Pancreas (tissue), 10 donors: ENCODE results near the gene SDCBP2. TPM values are rescaled to one million over a fixed set of nuclear protein-coding genes. Genes with fewer than 3 reads are reported as not detected.

ENCODE experiments used
- ATAC-seq, 4 donors: fragments of 200-7000 bp; cut with Tn5 transposase; one replicate each; pipeline versions ENCODE4 v1.8.0 to v1.9.1; 2020; ENCODE audit warnings: mild to moderate bottlenecking in 4 of 4, moderate library complexity in 4 of 4
- DNase-seq, 6 donors: peaks; one replicate each; pipeline ENCODE4 v3.0.0-alpha.2; 2020
- FAIRE-seq: peaks from 2 replicates; lab custom pipeline; 2012; peaks lifted over from hg19 to GRCh38; lab: Jason Lieb, UNC
- H3K27ac ChIP-seq, 4 donors: fragments of 200-600 bp; sonication (generic); 1 replicate in 3 of 4; 2 replicates in 1 of 4; pipeline versions ENCODE4 v1.5.0 to v1.8.0; 2020
- H3K27me3 ChIP-seq, 4 donors: fragments of 200-600 bp; one replicate each; pipeline ENCODE4 v1.8.0; 2021
- H3K36me3 ChIP-seq, 3 donors: fragments of 200-600 bp; sonication (generic) in 1 of 3; one replicate each; pipeline versions ENCODE4 v1.5.0 to v1.8.0; 2020 to 2021
- H3K4me1 ChIP-seq, 3 donors: fragments of 200-600 bp; one replicate each; pipeline ENCODE4 v1.8.0; 2021
- H3K4me3 ChIP-seq, 4 donors: fragments of 200-600 bp; sonication (generic) in 2 of 4; one replicate each; pipeline versions ENCODE4 v1.5.0 to v1.8.0; 2020 to 2021
- H3K9me3 ChIP-seq, 4 donors: fragments of 200-600 bp; one replicate each; pipeline ENCODE4 v1.8.0; 2021
- CTCF ChIP-seq, 4 donors: fragments of 200-600 bp; sonication (generic) in 3 of 4; IDR thresholded peaks; one replicate each; pipeline versions ENCODE4 v1.5.0 to v1.8.0; 2021; ENCODE audit warnings: antibody characterized with exemption in 4 of 4
- WGBS, 2 donors: extraction: QIAGEN DNeasy Blood & Tissue Kit; methylation state at CpG; one replicate each; pipeline ENCODE4 v1.1.7; 2013; 5-methylcytosine and 5-hydroxymethylcytosine counted together
- intact Hi-C, 3 donors: fragments of 100-400 bp; cut with DNase I; formaldehyde crosslinking; loops; one replicate each; pipeline versions ENCODE4 v1.11.1 to v1.14.2; 2022
- polyA plus RNA-seq, 2 donors: library from polyadenylated mRNA; stranded (reverse); fragments of 200-250 nt; gene quantifications; one replicate each; pipeline ENCODE4 v1.2.3, GENCODE V29; 2013
- total RNA-seq, 6 donors: library from RNA; stranded (reverse); fragmentation: NEBNext Ultra II Directional in 4 of 6; extraction: Animal tissue kit (Norgen Biotek cat#: 25700) in 4 of 6; gene quantifications; one replicate each; pipeline versions ENCODE4 v1.2.1 to v1.2.4, GENCODE V29; 2021 to 2023
- donor health status: healthy with polysubstance abuse.
- donor health status: DM: no; HTN: no; CAD: no; lungs with moderate emphysema.
- donor health status: DM: no; HTN: no; CAD: no.
- donor health status: control.
- donor health status: control.
- donor health status: Bipolar disorder and iron deficiency.
- donor health status: DM: yes; HTN: yes; CAD: no.
- donor health status: DM: no; HTN: no; CAD: no.
- donor health status: DM: no; HTN: no; CAD: no.
- donor health status: DM: yes; HTN: yes; CAD: no.

SDCBP2 gene
- total and polyA plus RNA-seq, 8 donors: 4.7 to 23.8 (median 12.0) TPM

GRCh38 chr20:1322511-1323245 is 6.3 kb downstream of the SDCBP2 start:
- H3K27me3 ChIP-seq: no peaks in the 10 kb centered on the region
- H3K36me3 ChIP-seq: no peaks in the 10 kb centered on the region
- H3K27ac ChIP-seq: peak overlapping the region in 2 of 4 donors; percentile 17 to 19
- intact Hi-C loops: no loop called here
- no peaks in the 10 kb centered on the region for H3K9me3 ChIP-seq
- DNase-seq (no peak), FAIRE-seq (no peak), ATAC-seq (no peak)
- no peak overlapping the region for H3K4me3 ChIP-seq
- 84% methylated on average over 11 of the region's 11 CpGs for WGBS, 2 donors
- no peak for TF ChIP-seq CTCF (IDR thresholded peaks at IDR 0.05)
- H3K4me1 ChIP-seq: peaks cover 12 to 16% (median 14%) of the 10 kb centered on the region in 3 donors

GRCh38 chr20:1321654-1321939 is 7.3 kb downstream of the SDCBP2 start:
- no peak for TF ChIP-seq CTCF (IDR thresholded peaks at IDR 0.05)
- intact Hi-C loops: no loop called here
- DNase-seq (no peak), ATAC-seq (no peak), FAIRE-seq (no peak)
- H3K4me1 ChIP-seq: peaks cover 7 to 8% (median 7%) of the 10 kb centered on the region in 3 donors
- H3K27me3 ChIP-seq: no peaks in the 10 kb centered on the region
- 12 to 25% methylated on average over 4 of the region's 4 CpGs for WGBS, 2 donors
- H3K36me3 ChIP-seq: no peaks in the 10 kb centered on the region
- H3K27ac ChIP-seq: no peak overlapping the region
- H3K4me3 ChIP-seq: no peak overlapping the region
- H3K9me3 ChIP-seq: no peaks in the 10 kb centered on the region

GRCh38 chr20:1320902-1321653 is 7.9 kb downstream of the SDCBP2 start:
- Histone ChIP-seq H3K27me3 (no peaks in the 10 kb centered on the region), H3K36me3 (no peaks in the 10 kb centered on the region), H3K27ac (no peak overlapping the region), H3K4me3 (no peak overlapping the region), H3K9me3 (no peaks in the 10 kb centered on the region), H3K4me1 (peaks cover 2% of the 10 kb centered on the region in 3 donors)
- FAIRE-seq (no peak), ATAC-seq (no peak), DNase-seq (no peak)
- 77 to 80% methylated on average over 17 of the region's 17 CpGs for WGBS, 2 donors
- intact Hi-C loops: no loop called here
- no peak for TF ChIP-seq CTCF (IDR thresholded peaks at IDR 0.05)

GRCh38 chr20:1320016-1320415 is 8.9 kb downstream of the SDCBP2 start:
- intact Hi-C loops: no loop called here
- no peak for DNase-seq
- no peaks in the 10 kb centered on the region for H3K36me3 ChIP-seq
- no peaks in the 10 kb centered on the region for H3K27me3 ChIP-seq
- no peaks in the 10 kb centered on the region for H3K4me1 ChIP-seq
- no peak overlapping the region for H3K4me3 ChIP-seq
- TF ChIP-seq CTCF (IDR thresholded peaks at IDR 0.05): no peak
- no peak overlapping the region for H3K27ac ChIP-seq
- no peak for ATAC-seq
- FAIRE-seq: no peak
- 90 to 96% methylated on average over 6 of the region's 6 CpGs for WGBS, 2 donors
- no peaks in the 10 kb centered on the region for H3K9me3 ChIP-seq

GRCh38 chr20:1319462-1319861 is 9.5 kb downstream of the SDCBP2 start:
- H3K4me3 ChIP-seq: no peak overlapping the region
- no peaks in the 10 kb centered on the region for H3K27me3 ChIP-seq
- 77 to 91% methylated on average over 4 of the region's 4 CpGs for WGBS, 2 donors
- no peak for TF ChIP-seq CTCF (IDR thresholded peaks at IDR 0.05)
- no peak overlapping the region for H3K27ac ChIP-seq
- ATAC-seq: no peak
- intact Hi-C loops: loop anchor here in 1 of 3 donors (10.0 kb wide), 1 partner anchor 125 kb away; no protein-coding TSS in a partner anchor
- DNase-seq: no peak
- H3K4me1 ChIP-seq: no peaks in the 10 kb centered on the region
- no peaks in the 10 kb centered on the region for H3K36me3 ChIP-seq
- FAIRE-seq: no peak
- H3K9me3 ChIP-seq: no peaks in the 10 kb centered on the region
